Osteoblast (primary cell): ENCODE results near the gene GP1BA. TPM values are rescaled to one million over a fixed set of nuclear protein-coding genes. Genes with fewer than 3 reads are reported as not detected.

Source experiments
- DNase-seq: peaks from one replicate; pipeline ENCODE4 v3.0.0; 2011; ENCODE audit warnings: low spot score, mixed read lengths; ENCODE audit not compliant: insufficient read length; ENCODE audit errors: missing footprints
- H2AFZ ChIP-seq: 2 replicates; pipeline ENCODE4 v1.6.0; 2011; ENCODE audit warnings: mild to moderate bottlenecking, low read length
- H3K27ac ChIP-seq: 2 replicates; pipeline ENCODE4 v1.5.1; 2011; ENCODE audit warnings: mild to moderate bottlenecking, low read depth, low read length, moderate library complexity
- H3K27me3 ChIP-seq: 2 replicates; pipeline ENCODE4 v1.6.0; 2012; ENCODE audit warnings: mild to moderate bottlenecking, control low read depth, inconsistent platforms, low read length, moderate library complexity; ENCODE audit not compliant: insufficient read depth
- H3K36me3 ChIP-seq: 2 replicates; pipeline ENCODE4 v1.5.1; 2011; ENCODE audit warnings: mild to moderate bottlenecking, low read length, control low read depth, moderate library complexity; ENCODE audit not compliant: insufficient read depth
- H3K4me1 ChIP-seq: 2 replicates; pipeline ENCODE4 v1.5.1; 2011; ENCODE audit warnings: mild to moderate bottlenecking, low read length, control low read depth, moderate library complexity; ENCODE audit not compliant: insufficient read depth
- H3K4me2 ChIP-seq: 2 replicates; pipeline ENCODE4 v1.6.0; 2011; ENCODE audit warnings: mild to moderate bottlenecking, low read length; ENCODE audit not compliant: insufficient read depth
- H3K4me3 ChIP-seq: fragments of 200-600 bp; sonication (generic); 3 replicates; pipeline ENCODE4 v1.5.1; 2012; ENCODE audit warnings: mild to moderate bottlenecking, low read length, inconsistent platforms; ENCODE audit not compliant: insufficient read depth
- H3K79me2 ChIP-seq: 2 replicates; pipeline ENCODE4 v1.6.0; 2012; ENCODE audit warnings: mild to moderate bottlenecking, low read length, control low read depth, inconsistent platforms; ENCODE audit not compliant: insufficient read depth
- H3K9me3 ChIP-seq: 2 replicates; pipeline ENCODE4 v1.5.1; 2011; ENCODE audit warnings: low read depth, low read length, control low read depth
- H4K20me1 ChIP-seq: 2 replicates; pipeline ENCODE4 v1.6.0; 2012; ENCODE audit warnings: mild to moderate bottlenecking, low read length, control low read depth; ENCODE audit not compliant: insufficient read depth
- CTCF ChIP-seq: IDR thresholded peaks from 2 replicates; pipeline ENCODE4 v1.5.1; 2011; ENCODE audit warnings: mild to moderate bottlenecking, low read depth, low read length, moderate library complexity; ENCODE audit errors: extremely low read depth
- total RNA-seq: library from RNA; depleted of rRNA; stranded (reverse); fragments of >200 nt; gene quantifications from 2 replicates; pipeline ENCODE4 v1.2.3, GENCODE V29; 2012

Gene GP1BA
- total RNA-seq, 1 donor = not detected

- Histone ChIP-seq H3K4me1 (peaks cover 34% of the 10 kb centered on the region), H3K4me3 (peak overlapping the region; percentile 89), H3K79me2 (peaks cover 17% of the 10 kb centered on the region), H3K27me3 (no peaks in the 10 kb centered on the region), H4K20me1 (no peaks in the 10 kb centered on the region), H3K4me2 (peak overlapping the region; percentile 90), H2AFZ (no peak overlapping the region), H3K36me3 (peaks cover 34% of the 10 kb centered on the region), H3K27ac (peak overlapping the region; percentile 96), H3K9me3 (no peaks in the 10 kb centered on the region)
- DNase-seq = peak; percentile 96
- TF ChIP-seq CTCF = no peak
Measured at GRCh38 chr17:4969047-4969550, 37.0 kb downstream of the GP1BA start.

DNA sequence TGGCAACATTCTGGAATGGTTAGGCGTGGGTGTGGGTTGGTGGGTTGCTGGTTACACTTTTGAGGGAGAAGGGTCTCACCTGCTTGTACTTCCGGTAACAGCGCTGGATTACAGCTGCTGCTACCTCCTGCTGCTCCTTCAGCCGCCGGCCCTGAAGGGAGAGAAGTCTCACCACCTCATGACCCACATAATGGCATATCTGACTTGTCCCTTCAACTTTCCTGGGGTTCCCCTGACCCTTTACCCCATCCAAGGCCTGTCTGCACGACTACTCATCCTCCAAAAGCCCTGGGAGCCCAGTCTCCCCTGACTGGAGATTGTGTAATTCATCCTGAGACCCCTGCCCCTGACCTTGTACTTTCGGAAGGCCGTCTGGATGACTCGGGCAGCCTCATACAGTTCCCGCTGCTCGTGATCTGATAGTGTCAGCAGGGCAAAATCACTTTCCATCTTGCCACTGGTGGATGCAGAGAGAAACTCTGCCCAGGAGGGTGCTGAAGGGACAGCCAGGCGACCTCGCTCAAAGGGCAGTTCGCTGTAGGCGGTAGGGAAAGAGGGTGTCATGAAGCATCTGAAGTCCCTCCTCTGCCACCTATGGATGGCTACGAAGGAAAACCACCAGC, 37.6 kb downstream of the GP1BA start:
- DNase-seq = peak; percentile 92
- peak overlapping the region; percentile 90 for H3K4me2 ChIP-seq

DNA sequence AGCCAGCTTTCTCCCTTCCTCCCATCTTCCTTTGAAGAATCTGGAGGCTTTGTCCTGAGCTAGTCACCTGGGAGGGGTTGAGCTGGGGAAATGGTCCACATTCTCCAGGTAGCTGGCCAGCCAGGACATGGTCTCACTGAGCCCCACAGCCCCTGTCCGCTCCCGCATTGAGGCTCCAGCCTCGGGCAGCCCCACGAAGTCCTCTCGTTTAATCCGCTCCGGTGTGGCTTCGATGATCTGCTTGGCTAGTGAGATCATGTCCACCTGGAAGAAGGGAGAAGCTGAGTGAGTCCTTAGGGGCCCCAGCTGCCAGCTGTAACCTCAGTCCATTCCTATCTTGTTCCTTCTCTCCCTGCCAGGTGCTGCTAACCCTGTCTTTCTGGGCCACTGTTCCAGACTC, 38.2 kb downstream of the GP1BA start:
- Histone ChIP-seq H4K20me1 (no peaks in the 10 kb centered on the region), H3K36me3 (peaks cover 38% of the 10 kb centered on the region), H3K4me2 (no peak overlapping the region), H3K27ac (peak overlapping the region; percentile 96), H3K9me3 (no peaks in the 10 kb centered on the region), H3K4me1 (peaks cover 34% of the 10 kb centered on the region), H3K79me2 (peaks cover 14% of the 10 kb centered on the region), H3K4me3 (no peak overlapping the region), H3K27me3 (no peaks in the 10 kb centered on the region), H2AFZ (no peak overlapping the region)
- TF ChIP-seq CTCF = no peak
- no peak for DNase-seq

More for the DNA sequence above, 37.6 kb downstream of the GP1BA start:
- Histone ChIP-seq H3K9me3 (no peaks in the 10 kb centered on the region), H2AFZ (no peak overlapping the region), H4K20me1 (no peaks in the 10 kb centered on the region), H3K79me2 (peaks cover 17% of the 10 kb centered on the region), H3K27me3 (no peaks in the 10 kb centered on the region), H3K27ac (peak overlapping the region; percentile 96), H3K36me3 (peaks cover 38% of the 10 kb centered on the region), H3K4me3 (peak overlapping the region; percentile 89), H3K4me1 (peaks cover 34% of the 10 kb centered on the region)
- TF ChIP-seq CTCF = no peak

DNA sequence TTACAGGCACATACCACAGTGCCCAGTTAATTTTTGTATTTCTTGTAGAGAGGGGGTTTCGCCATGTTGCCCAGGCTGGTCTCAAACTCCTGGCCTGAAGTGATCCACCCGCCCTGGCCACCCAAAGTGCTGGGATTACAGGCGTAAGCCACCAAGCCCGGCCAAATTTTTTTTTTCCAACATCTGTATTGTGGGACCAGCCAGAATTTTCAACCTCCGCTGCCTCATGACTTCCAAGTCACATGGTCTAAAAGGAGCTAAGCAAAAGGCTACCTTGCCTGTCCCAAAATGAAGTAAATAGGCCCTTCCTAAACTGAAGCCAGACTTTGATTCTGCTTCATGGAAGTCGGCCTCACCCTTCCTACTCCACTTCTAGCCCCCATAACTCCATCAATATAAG, 39.7 kb downstream of the GP1BA start:
- no peaks in the 10 kb centered on the region for H3K9me3 ChIP-seq
- H2AFZ ChIP-seq = no peak overlapping the region
- H3K27me3 ChIP-seq = no peaks in the 10 kb centered on the region
- peak overlapping the region; percentile 23 for H3K27ac ChIP-seq
- peaks cover 11% of the 10 kb centered on the region for H3K79me2 ChIP-seq
- no peaks in the 10 kb centered on the region for H4K20me1 ChIP-seq
- peaks cover 26% of the 10 kb centered on the region for H3K4me1 ChIP-seq
- H3K4me3 ChIP-seq = no peak overlapping the region
- no peak for DNase-seq
- TF ChIP-seq CTCF = no peak
- peaks cover 51% of the 10 kb centered on the region for H3K36me3 ChIP-seq
- H3K4me2 ChIP-seq = no peak overlapping the region
